HG03066 (cell line): Measurements from ENCODE around the gene RPS6KA2.
"Not testable (repeated sequence)": the region's sequence is repeated elsewhere in the genome, so short reads cannot be mapped to it uniquely, and the experiment has no call there.

ENCODE experiments used
- ATAC-seq: cut with Tn5 transposase; IDR thresholded peaks from one replicate; pipeline ENCODE4 v1.9.1; 2021; ENCODE audit warnings: low read depth; ENCODE audit not compliant: unreplicated experiment

The RPS6KA2 gene

GRCh38 chr6:166362427-166362826 lies 264.6 kb downstream of the RPS6KA2 start:
- not testable (repeated sequence) for ATAC-seq

GRCh38 chr6:166361077-166361429 lies 266.0 kb downstream of the RPS6KA2 start:
- ATAC-seq: no peak

- ATAC-seq: no peak
Observed at GRCh38 chr6:166360243-166361076, 266.6 kb downstream of the RPS6KA2 start.
